Activated T-helper 2 cell treated with anti-CD3 and anti-CD28 coated beads, Interferon-gamma antibody, Interleukin-2, Interleukin-4, amounts not matched to agents 10 μg/mL and 5 μg/mL and 100 μg/mL, durations not matched to agents 14 hours and 24 hours and 36 hours (primary cell): ENCODE data around the gene MSH4. TPM values are rescaled to one million over a fixed set of nuclear protein-coding genes. Genes with fewer than 3 reads are reported as not detected.
A peak's percentile ranks its signal among the peaks of the same experiment; 100 is the strongest.
"Not testable (repeated sequence)": the region's sequence is repeated elsewhere in the genome, so short reads cannot be mapped to it uniquely, and the experiment has no call there.

Experiments
- DNase-seq: peaks from one replicate; pipeline ENCODE4 v3.0.0; 2021; ENCODE audit warnings: low spot score
- H3K27ac Mint-ChIP-seq: one replicate; pipeline ENCODE4 v1.8.0; 2021; ENCODE audit warnings: mixed read lengths
- H3K27me3 Mint-ChIP-seq: one replicate; pipeline ENCODE4 v1.8.0; 2021; ENCODE audit warnings: low read depth, mixed read lengths
- H3K36me3 Mint-ChIP-seq: one replicate; pipeline ENCODE4 v1.8.0; 2021; ENCODE audit warnings: low read depth, mixed read lengths
- H3K4me1 Mint-ChIP-seq: one replicate; pipeline ENCODE4 v1.8.0; 2021; ENCODE audit warnings: low read depth, mixed read lengths
- H3K4me3 Mint-ChIP-seq: one replicate; pipeline ENCODE4 v1.8.0; 2021; ENCODE audit warnings: low read depth, mild to moderate bottlenecking, moderate library complexity, mixed read lengths
- H3K9me3 Mint-ChIP-seq: one replicate; pipeline ENCODE4 v1.8.0; 2021; ENCODE audit warnings: mixed read lengths
- intact Hi-C: fragments of 100-400 bp; cut with micrococcal nuclease; formaldehyde crosslinking; loops from one replicate; pipeline ENCODE4 v1.15.1; 2023
- total RNA-seq: library from RNA; stranded (reverse); gene quantifications from 2 replicates; pipeline ENCODE4 v1.2.3, GENCODE V29; 2022

The MSH4 gene
- total RNA-seq = 0.60 and 0.62 TPM in 2 replicates

DNA sequence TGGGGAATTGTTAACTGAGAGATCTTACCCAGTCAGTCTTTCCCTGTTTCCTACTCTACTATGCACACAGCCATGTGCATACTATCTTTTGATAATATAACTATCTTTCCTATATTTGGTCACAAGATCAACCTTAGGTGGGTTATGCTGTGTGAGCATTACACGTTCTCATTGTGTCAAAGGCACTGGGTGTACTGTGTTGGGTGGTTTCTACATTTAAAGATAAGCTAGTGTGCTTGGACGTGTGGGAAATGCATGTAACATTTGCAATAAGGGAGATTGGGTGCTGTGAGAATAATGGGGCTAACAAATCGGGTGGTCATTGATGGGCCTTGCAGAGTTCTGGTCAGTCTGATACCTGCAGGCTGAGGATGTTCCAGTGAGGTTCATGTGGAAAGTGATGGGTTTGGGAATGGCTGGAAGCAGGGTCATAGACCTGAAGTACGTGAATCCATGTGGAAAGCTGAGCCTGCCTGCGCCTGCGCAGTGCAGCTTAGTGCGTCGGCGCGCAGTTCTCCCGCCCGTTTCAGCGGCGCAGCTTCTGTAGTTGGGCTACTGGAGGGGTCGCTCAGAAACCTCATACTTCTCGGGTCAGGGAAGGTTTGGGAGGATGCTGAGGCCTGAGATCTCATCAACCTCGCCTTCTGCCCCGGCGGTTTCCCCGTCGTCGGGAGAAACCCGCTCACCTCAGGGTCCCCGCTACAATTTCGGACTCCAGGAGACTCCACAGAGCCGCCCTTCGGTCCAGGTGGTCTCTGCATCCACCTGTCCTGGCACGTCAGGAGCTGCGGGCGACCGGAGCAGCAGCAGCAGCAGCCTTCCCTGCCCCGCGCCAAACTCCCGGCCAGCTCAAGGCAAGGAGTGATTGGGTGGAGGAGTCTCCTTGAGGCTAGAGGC lies at the start of gene MSH4:
Gene MSH4, plus strand, starts transcription at position 507 of the 897 bp plus-strand sequence. Its CDS starts 104 bp downstream, at position 611.
- Mint-ChIP-seq H3K27ac (peak within 1 kb of the TSS; percentile 19), H3K36me3 (peaks cover 65% of the 10 kb centered on the region), H3K4me3 (no peak within 1 kb of the TSS), H3K9me3 (no peaks in the 10 kb centered on the region), H3K4me1 (peaks cover 11% of the 10 kb centered on the region), H3K27me3 (no peaks in the 10 kb centered on the region)
- no peak for DNase-seq
- intact Hi-C loops = loop anchor here (1.0 kb wide), 1 partner anchor 10 kb away; the partner anchor contains the start of gene RABGGTB

DNA sequence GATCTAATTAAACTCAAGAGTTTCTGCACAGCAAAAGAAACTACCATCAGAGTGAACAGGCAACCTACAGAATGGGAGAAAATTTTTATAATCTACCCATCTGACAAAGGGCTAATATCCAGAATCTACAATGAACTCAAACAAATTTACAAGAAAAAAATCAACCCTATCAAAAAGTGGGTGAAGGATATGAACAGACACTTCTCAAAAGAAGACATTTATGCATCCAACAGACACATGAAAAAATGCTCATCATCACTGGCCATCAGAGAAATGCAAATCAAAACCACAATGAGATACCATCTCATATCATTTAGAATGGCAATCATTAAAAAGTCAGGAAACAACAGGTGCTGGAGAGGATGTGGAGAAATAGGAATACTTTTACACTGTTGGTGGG lies 39.5 kb upstream of the MSH4 start:
- H3K27me3 Mint-ChIP-seq, DNase-seq, H3K4me3 Mint-ChIP-seq, H3K4me1 Mint-ChIP-seq, intact Hi-C loops, H3K27ac Mint-ChIP-seq: not testable (repeated sequence)
- H3K36me3 Mint-ChIP-seq = peaks cover 78% of the 10 kb centered on the region
- H3K9me3 Mint-ChIP-seq = peaks cover 24% of the 10 kb centered on the region

DNA sequence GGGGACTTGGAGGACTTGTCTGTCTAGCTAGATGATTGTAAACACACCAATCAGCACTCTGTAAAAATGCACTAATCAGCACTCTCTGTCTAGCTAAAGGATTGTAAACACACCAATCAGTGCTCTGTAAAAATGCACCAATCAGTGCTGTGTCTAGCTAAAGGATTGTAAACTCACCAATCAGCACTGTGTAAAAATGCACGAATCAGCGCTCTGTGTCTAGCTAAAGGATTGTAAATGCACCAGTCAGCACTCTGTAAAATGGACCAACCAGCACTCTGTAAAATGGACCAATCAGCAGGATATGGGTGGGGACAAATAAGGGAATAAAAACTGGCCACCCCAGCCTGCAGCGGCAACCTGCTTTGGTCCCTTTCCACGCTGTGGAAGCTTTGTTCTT lies 38.1 kb upstream of the MSH4 start:
- peaks cover 24% of the 10 kb centered on the region for H3K9me3 Mint-ChIP-seq
- peaks cover 66% of the 10 kb centered on the region for H3K36me3 Mint-ChIP-seq

DNA sequence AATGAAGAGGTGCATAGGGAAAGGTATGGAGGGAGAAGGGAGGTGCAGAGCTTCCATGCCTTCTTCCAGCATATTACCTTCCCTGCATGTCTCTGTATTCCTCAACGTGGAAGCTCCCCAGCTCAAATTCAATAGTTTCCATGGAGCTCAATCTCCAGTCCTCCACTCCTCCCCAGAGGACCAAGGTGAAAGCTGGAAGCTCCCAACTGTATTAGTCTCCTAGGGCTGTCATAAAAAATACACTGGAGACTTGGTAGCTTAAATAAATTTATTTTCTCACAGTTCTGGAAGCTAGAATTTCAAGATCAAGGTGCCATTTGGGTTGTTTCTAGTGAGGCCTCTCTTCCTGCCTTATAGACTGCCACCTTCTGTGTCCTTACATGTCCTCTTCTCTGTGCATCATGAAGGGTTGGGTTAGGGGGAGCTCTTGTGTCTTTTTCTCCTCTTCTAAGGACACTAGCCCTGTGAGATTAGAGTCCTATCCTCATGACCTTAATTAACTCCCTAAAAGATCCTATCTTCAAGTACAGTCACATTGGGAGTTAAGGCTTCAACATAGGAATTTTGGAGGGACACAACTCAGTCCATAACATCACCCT lies 32.5 kb upstream of the MSH4 start:
- intact Hi-C loops = no loop called here
- Mint-ChIP-seq H3K27ac (no peak overlapping the region), H3K27me3 (no peaks in the 10 kb centered on the region), H3K4me1 (no peaks in the 10 kb centered on the region), H3K4me3 (no peak overlapping the region), H3K36me3 (peaks cover 13% of the 10 kb centered on the region), H3K9me3 (no peaks in the 10 kb centered on the region)
- DNase-seq = no peak

More for the DNA sequence above, 38.1 kb upstream of the MSH4 start:
- DNase-seq, H3K27ac Mint-ChIP-seq, H3K4me3 Mint-ChIP-seq, H3K27me3 Mint-ChIP-seq, intact Hi-C loops, H3K4me1 Mint-ChIP-seq: not testable (repeated sequence)

DNA sequence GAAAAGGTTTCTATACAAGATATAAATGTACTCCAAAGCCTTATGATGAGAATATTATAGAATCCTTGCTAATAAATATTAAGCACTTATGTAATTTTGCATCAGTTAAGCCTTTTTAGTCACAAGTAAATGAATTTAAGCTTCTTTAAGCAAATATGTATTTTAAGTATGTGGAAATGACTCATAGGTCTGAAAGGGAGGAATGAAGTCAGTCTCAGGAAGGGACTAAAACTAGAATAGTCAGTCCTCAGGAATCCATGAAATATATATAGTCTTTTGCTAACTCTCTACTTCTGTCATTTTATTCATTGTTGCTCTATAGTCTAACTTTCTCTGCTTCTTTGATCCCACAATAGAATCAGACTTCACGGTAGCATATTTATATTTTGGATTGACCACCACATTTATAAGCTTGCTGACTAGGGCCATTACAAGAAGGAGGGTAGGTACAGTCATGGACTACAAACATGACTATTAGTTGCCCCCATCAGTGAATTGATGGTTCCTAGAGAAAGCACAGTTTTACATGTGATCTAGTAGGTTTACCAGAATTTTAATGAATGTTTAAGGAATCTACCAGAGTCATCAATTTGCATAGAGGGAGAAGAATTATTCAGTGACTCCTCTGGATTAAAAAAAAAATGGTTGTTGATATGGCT lies 30.9 kb upstream of the MSH4 start:
- Mint-ChIP-seq H3K27me3 (no peaks in the 10 kb centered on the region), H3K4me3 (no peak overlapping the region), H3K4me1 (no peaks in the 10 kb centered on the region), H3K9me3 (no peaks in the 10 kb centered on the region), H3K36me3 (peaks cover 7% of the 10 kb centered on the region), H3K27ac (no peak overlapping the region)
- no peak for DNase-seq
- intact Hi-C loops = no loop called here

DNA sequence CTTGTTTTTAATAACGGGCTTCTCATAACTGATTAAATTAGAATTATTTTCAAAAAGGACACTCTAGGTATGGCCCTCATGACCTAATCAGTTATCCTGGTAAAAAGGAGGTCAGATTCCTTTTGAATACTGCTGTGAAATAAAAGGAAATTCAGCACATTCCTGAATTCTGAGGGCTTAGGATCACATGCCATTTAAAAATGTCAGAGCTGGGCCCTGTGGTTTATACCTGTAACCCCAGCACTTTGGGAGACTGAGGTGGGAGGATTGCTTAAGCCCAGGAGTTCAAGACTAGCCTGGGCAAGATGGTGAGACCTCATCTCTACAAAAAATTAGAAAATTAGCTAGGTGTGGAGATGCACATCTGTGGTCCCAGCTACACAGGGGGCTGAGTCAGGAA lies 28.7 kb upstream of the MSH4 start:
- Mint-ChIP-seq H3K27ac (no peak overlapping the region), H3K4me1 (no peaks in the 10 kb centered on the region), H3K4me3 (no peak overlapping the region), H3K9me3 (no peaks in the 10 kb centered on the region), H3K27me3 (no peaks in the 10 kb centered on the region), H3K36me3 (no peaks in the 10 kb centered on the region)
- intact Hi-C loops = no loop called here
- no peak for DNase-seq

DNA sequence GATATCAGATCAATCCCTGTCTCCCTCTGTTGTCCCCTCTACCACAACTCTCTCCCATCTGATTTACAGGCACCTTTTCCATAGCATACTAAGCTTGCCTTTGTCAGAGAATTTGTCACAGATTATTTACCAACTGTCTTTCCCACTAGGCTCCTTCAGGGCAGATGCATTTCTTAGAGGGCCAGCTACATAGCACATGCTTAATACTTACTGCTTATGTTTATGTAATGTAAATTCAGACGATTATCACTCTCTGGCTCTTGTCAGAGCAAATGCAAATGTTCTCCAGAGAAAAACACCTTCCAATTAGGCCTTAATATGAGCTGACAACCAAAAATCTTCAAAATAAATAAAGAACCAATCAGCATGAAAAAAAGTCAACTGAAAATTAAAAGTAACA lies 25.9 kb upstream of the MSH4 start:
- no peaks in the 10 kb centered on the region for H3K9me3 Mint-ChIP-seq
- intact Hi-C loops = no loop called here
- H3K4me3 Mint-ChIP-seq = no peak overlapping the region
- no peak for DNase-seq
- H3K27ac Mint-ChIP-seq = no peak overlapping the region
- H3K36me3 Mint-ChIP-seq = no peaks in the 10 kb centered on the region
- no peaks in the 10 kb centered on the region for H3K27me3 Mint-ChIP-seq
- H3K4me1 Mint-ChIP-seq = no peaks in the 10 kb centered on the region

DNA sequence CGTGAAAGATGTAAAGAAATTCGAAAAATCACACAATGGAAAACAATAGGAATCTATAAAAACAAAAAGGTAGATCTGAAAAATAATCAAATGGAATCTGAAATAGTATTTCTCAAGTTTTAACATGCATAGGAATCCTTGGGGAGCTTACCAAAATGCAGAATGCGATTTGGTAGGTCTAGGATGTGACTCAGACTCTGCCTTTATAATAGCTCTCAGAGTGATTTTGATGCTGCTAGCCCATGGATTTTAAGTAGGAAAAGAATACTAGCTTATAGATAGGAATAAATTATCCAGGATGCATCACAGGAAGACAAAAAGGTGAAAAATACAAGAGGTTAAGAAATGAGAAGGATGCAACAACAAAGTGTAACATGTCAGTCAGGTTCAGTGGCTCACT lies 24.7 kb upstream of the MSH4 start:
- DNase-seq = no peak
- Mint-ChIP-seq H3K27me3 (no peaks in the 10 kb centered on the region), H3K36me3 (no peaks in the 10 kb centered on the region), H3K27ac (no peak overlapping the region), H3K4me3 (no peak overlapping the region), H3K4me1 (no peaks in the 10 kb centered on the region), H3K9me3 (no peaks in the 10 kb centered on the region)
- intact Hi-C loops = no loop called here

DNA sequence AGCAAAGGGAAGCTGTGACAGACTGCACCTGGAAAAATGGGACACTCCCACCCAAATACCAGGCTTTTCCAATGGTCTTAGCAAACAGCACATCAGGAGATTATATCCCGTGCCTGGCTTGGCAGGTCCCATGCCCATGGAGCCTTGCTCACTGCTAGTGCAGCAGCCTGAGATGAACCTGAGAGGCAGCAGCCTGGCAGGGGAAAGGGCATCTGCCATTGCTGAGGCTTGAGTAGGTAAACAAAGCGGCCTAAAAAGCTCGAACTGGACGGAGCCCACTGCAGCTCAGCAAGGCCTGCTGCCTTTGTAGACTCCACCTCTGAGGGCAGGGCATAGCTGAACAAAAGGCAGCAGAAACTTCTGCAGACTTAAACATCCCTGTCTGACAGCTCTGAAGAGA lies 18.9 kb upstream of the MSH4 start:
- intact Hi-C loops, H3K4me3 Mint-ChIP-seq, H3K27ac Mint-ChIP-seq, H3K36me3 Mint-ChIP-seq, DNase-seq, H3K9me3 Mint-ChIP-seq, H3K4me1 Mint-ChIP-seq: not testable (repeated sequence)
- peaks cover 21% of the 10 kb centered on the region for H3K27me3 Mint-ChIP-seq

DNA sequence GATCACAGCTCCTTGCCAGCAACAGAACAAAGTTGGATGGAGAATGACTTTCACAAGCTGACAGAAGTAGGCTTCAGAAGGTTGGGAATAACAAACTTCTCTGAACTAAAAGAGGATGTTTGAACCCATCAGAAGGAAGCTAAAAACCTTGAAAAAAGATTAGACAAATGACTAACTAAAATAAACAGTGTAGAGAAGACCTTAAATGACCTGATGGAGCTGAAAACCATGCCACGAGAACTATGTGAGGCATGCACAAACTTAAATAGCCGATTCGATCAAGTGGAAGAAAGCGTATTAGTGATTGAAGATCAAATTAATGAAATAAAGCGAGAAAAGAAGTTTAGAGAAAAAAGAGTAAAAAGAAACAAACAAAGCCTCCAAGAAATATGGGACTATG lies 18.0 kb upstream of the MSH4 start:
- H3K36me3 Mint-ChIP-seq, DNase-seq, H3K9me3 Mint-ChIP-seq, H3K4me1 Mint-ChIP-seq, H3K4me3 Mint-ChIP-seq, H3K27ac Mint-ChIP-seq, intact Hi-C loops: not testable (repeated sequence)
- peaks cover 21% of the 10 kb centered on the region for H3K27me3 Mint-ChIP-seq

DNA sequence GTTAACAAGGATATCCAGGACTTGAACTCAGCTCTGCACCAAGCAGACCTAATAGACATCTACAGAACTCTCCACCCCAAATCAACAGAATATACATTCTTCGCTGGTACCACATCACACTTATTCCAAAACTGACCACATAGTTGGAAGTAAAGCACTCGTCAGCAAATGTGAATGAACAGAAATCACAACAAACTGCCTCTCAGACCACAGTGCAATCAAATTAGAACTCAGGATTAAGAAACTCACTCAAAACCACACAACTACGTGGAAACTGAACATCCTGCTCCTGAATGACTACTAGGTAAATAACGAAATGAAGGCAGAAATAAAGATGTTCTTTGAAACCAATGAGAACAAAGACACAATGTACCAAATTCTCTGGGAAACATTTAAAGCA lies 16.5 kb upstream of the MSH4 start:
- H3K4me1 Mint-ChIP-seq, H3K36me3 Mint-ChIP-seq, H3K4me3 Mint-ChIP-seq, intact Hi-C loops, DNase-seq, H3K9me3 Mint-ChIP-seq, H3K27ac Mint-ChIP-seq: not testable (repeated sequence)
- H3K27me3 Mint-ChIP-seq = peaks cover 21% of the 10 kb centered on the region

DNA sequence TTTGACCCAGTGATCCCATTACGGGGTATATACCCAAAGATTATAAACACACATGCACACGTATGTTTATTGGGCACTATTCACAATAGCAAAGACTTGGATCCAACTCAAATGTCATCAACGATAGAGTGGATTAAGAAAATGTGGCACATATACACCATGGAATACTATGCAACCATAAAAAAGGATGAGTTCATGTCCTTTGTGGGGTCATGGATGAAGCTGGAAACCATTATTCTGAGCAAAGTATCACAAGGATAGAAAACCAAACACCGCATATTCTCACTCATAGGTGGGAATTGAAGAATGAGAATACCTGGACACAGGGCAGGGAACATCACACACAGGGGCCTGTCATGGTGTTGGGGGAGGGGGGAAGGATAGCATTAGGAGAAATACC lies 12.8 kb upstream of the MSH4 start:
- H3K9me3 Mint-ChIP-seq, DNase-seq, intact Hi-C loops, H3K27ac Mint-ChIP-seq: not testable (repeated sequence)
- Mint-ChIP-seq H3K4me1 (peaks cover 16% of the 10 kb centered on the region), H3K4me3 (peak overlapping the region; percentile 58), H3K36me3 (peaks cover 30% of the 10 kb centered on the region), H3K27me3 (peaks cover 18% of the 10 kb centered on the region)
